Gastroesophageal sphincter (tissue), 3 donors: Measurements from ENCODE around the gene ARL2.

Source experiments
- CTCF ChIP-seq, 4 experiments: fragments of 200-600 bp in 2 of 4; fragments of 450-650 bp in 2 of 4; sonication (generic) in 1 of 4; IDR thresholded peaks; one replicate each; pipeline ENCODE4 v1.5.1; 2017 to 2019; ENCODE audit warnings: antibody characterized with exemption in 4 of 4, mild to moderate bottlenecking in 2 of 4, moderate library complexity in 2 of 4
- EP300 ChIP-seq: sonication (generic); formaldehyde crosslinking; IDR thresholded peaks from one replicate; pipeline ENCODE4 v1.6.1; 2017; ENCODE audit warnings: antibody characterized with exemption, mild to moderate bottlenecking
- POLR2A ChIP-seq, 2 donors: fragments of 450-650 bp; IDR thresholded peaks; one replicate each; pipeline ENCODE4 v1.6.1; 2017; ENCODE audit warnings: antibody characterized with exemption in 2 of 2, mild to moderate bottlenecking in 2 of 2, moderate library complexity in 1 of 2

DNA sequence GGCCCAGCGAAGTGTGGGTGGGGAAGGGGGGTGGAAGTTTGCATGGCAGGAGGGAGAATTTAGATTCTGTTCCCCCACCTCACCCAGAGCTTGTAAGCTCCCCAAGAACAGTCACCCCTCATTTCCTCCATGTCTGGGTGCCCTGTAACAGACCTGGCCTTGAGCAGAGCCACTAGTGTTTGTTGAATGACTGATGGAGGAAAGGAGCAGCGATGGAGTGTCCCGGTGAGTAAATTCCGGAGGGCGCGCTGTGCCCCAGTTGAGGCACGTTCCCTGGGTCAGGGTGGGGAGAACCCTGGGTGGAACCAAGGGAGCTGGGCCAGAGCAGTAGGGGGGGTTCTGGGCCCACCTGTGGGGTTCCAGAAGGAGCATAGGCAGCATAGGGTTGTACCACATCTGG, 43.6 kb downstream of the ARL2 start:
- no peak for TF ChIP-seq CTCF (IDR thresholded peaks at IDR 0.05)
- TF ChIP-seq EP300: no peak
- TF ChIP-seq POLR2A (IDR thresholded peaks at IDR 0.05): no peak
